SK-N-SH (cell line): ENCODE measurements around the gene ALDH7A1. TPM values are rescaled to one million over a fixed set of nuclear protein-coding genes. Genes with fewer than 3 reads are reported as not detected.

Experiments used
- CTCF ChIA-PET: fragments of 300-600, 350-600 bp; formaldehyde crosslinking; extraction: SDS; loops from one replicate; lab custom pipeline; 2021; lab: Yijun Ruan, JAX
- POLR2A ChIA-PET: fragments of 350-600 bp; sonication (Branson Sonifier 250); formaldehyde crosslinking; extraction: SDS; loops from one replicate; lab custom pipeline; 2020; ENCODE audit warnings: antibody characterized with exemption, inconsistent platforms; lab: Yijun Ruan, JAX
- DNase-seq: peaks from one replicate; pipeline ENCODE4 v3.0.0; 2012
- H2AFZ ChIP-seq: fragments of 200-600 bp; sonication (generic); 2 replicates; pipeline ENCODE4 v1.8.1; 2016; ENCODE audit warnings: antibody characterized with exemption, mild to moderate bottlenecking, low read depth
- H3F3A ChIP-seq: fragments of 200-600 bp; sonication (generic); replicated peaks from 2 replicates; pipeline ENCODE3; 2016; ENCODE audit warnings: antibody characterized with exemption, mild to moderate bottlenecking; ENCODE audit not compliant: insufficient read depth
- H3K27ac ChIP-seq, 2 experiments: fragments of 200-500 bp in 1 of 2; fragments of 200-600 bp in 1 of 2; sonication (Bioruptor generic) in 1 of 2; sonication (generic), shearing (Covaris generic) in 1 of 2; 2 replicates each; pipeline versions ENCODE4 v1.5.1 to v1.6.1; 2014 to 2016; ENCODE audit warnings: low read depth in 2 of 2, inconsistent platforms in 1 of 2, low read length in 1 of 2, mild to moderate bottlenecking in 1 of 2, mixed read lengths in 1 of 2
- H3K27me3 ChIP-seq: fragments of 200-600 bp; sonication (generic), shearing (Covaris generic); 2 replicates; pipeline ENCODE4 v1.6.1; 2016; ENCODE audit warnings: mixed run types; ENCODE audit not compliant: insufficient read depth
- H3K36me3 ChIP-seq, 2 experiments: fragments of 200-500 bp in 1 of 2; fragments of 200-600 bp in 1 of 2; sonication (Bioruptor generic) in 1 of 2; sonication (generic) in 1 of 2; replicated peaks in 1 of 2; 2 replicates each; pipeline versions ENCODE3 to v1.5.1; 2014 to 2016; ENCODE audit warnings: low read length in 1 of 2, mild to moderate bottlenecking in 1 of 2; ENCODE audit not compliant: insufficient read depth in 2 of 2, control insufficient read depth in 1 of 2
- H3K4me1 ChIP-seq, 2 experiments: fragments of 200-500 bp in 1 of 2; fragments of 200-600 bp in 1 of 2; sonication (Bioruptor generic) in 1 of 2; sonication (generic), shearing (Covaris generic) in 1 of 2; 2 replicates each; pipeline versions ENCODE4 v1.5.1 to v1.6.1; 2014 to 2016; ENCODE audit warnings: low read depth in 1 of 2, low read length in 1 of 2, mixed run types in 1 of 2; ENCODE audit not compliant: insufficient read depth in 2 of 2, control insufficient read depth in 1 of 2
- H3K4me2 ChIP-seq: fragments of 200-600 bp; sonication (generic), shearing (Covaris generic); 2 replicates; pipeline ENCODE4 v1.6.1; 2017; ENCODE audit warnings: mixed run types
- H3K4me3 ChIP-seq, 2 experiments: fragments of 200-500 bp in 1 of 2; fragments of 200-600 bp in 1 of 2; sonication (Bioruptor generic) in 1 of 2; sonication (generic), shearing (Covaris generic) in 1 of 2; 2 replicates each; pipeline versions ENCODE4 v1.5.1 to v1.8.1; 2014 to 2016; ENCODE audit warnings: low read depth in 2 of 2, inconsistent platforms in 1 of 2, low read length in 1 of 2, mild to moderate bottlenecking in 1 of 2, mixed read lengths in 1 of 2, moderate library complexity in 1 of 2
- H3K79me2 ChIP-seq: fragments of 200-600 bp; sonication (generic); 2 replicates; pipeline ENCODE4 v1.8.1; 2017; ENCODE audit warnings: mild to moderate bottlenecking; ENCODE audit not compliant: insufficient read depth
- H3K9ac ChIP-seq: fragments of 200-600 bp; sonication (generic); 2 replicates; pipeline ENCODE4 v1.6.1; 2017; ENCODE audit warnings: mixed run types
- H3K9me2 ChIP-seq: fragments of 200-600 bp; sonication (generic); 2 replicates; pipeline ENCODE4 v1.6.1; 2017; ENCODE audit warnings: mixed run types
- H3K9me3 ChIP-seq: fragments of 200-600 bp; sonication (generic); 2 replicates; pipeline ENCODE4 v1.6.1; 2017; ENCODE audit warnings: mixed run types, mild to moderate bottlenecking, moderate library complexity
- H4K20me1 ChIP-seq: fragments of 200-600 bp; sonication (generic); 2 replicates; pipeline ENCODE4 v1.6.1; 2017; ENCODE audit warnings: mild to moderate bottlenecking, mixed run types; ENCODE audit not compliant: insufficient read depth
- CHD2 ChIP-seq: fragments of 150-350 bp; IDR thresholded peaks from 2 replicates; pipeline ENCODE4 v1.6.1; 2018; ENCODE audit warnings: low read length; ENCODE audit not compliant: partially characterized antibody
- EZH2phosphoT487 ChIP-seq: fragments of 200-600 bp; sonication (generic); IDR thresholded peaks from 2 replicates; pipeline ENCODE4 v1.6.1; 2017; ENCODE audit warnings: low read depth, mixed run types, mild to moderate bottlenecking, antibody characterized with exemption, moderate library complexity, borderline replicate concordance
- FOSL2 ChIP-seq: IDR thresholded peaks from 2 replicates; pipeline ENCODE4 v1.4.0; 2012; ENCODE audit warnings: low read depth, mild to moderate bottlenecking, moderate library complexity, borderline replicate concordance
- FOXJ3 ChIP-seq: sonication (generic); formaldehyde crosslinking; IDR thresholded peaks from 2 replicates; pipeline ENCODE4 v1.5.1; 2020; ENCODE audit warnings: mild to moderate bottlenecking, missing genetic modification reagents
- GATA2 ChIP-seq: sonication (generic); formaldehyde crosslinking; IDR thresholded peaks from 2 replicates; pipeline ENCODE4 v1.5.0; 2020; ENCODE audit warnings: mild to moderate bottlenecking, missing genetic modification reagents
- MEF2A ChIP-seq: IDR thresholded peaks from 2 replicates; pipeline ENCODE4 v1.4.0; 2012; ENCODE audit warnings: low read depth, borderline replicate concordance
- NFIC ChIP-seq: IDR thresholded peaks from 2 replicates; pipeline ENCODE4 v1.4.0; 2012; ENCODE audit warnings: borderline replicate concordance
- NRF1 ChIP-seq: IDR thresholded peaks from 2 replicates; pipeline ENCODE4 v1.6.1; 2012; ENCODE audit warnings: low read depth, mild to moderate bottlenecking, low read length
- POLR2AphosphoS5 ChIP-seq: IDR thresholded peaks from 2 replicates; pipeline ENCODE4 v1.6.1; 2012; ENCODE audit warnings: low read depth, low read length
- RAD21 ChIP-seq: IDR thresholded peaks from 2 replicates; pipeline ENCODE4 v1.6.1; 2012; ENCODE audit warnings: mild to moderate bottlenecking, low read length
- RCOR1 ChIP-seq: fragments of 150-350 bp; IDR thresholded peaks from 2 replicates; pipeline ENCODE4 v1.6.1; 2017; ENCODE audit warnings: antibody characterized with exemption, low read length
- SMC3 ChIP-seq: IDR thresholded peaks from 2 replicates; pipeline ENCODE4 v1.6.1; 2012; ENCODE audit warnings: low read depth, low read length, improper control_type of control experiment
- TCF12 ChIP-seq: IDR thresholded peaks from 2 replicates; pipeline ENCODE4 v1.4.0; 2012
- YY1 ChIP-seq: IDR thresholded peaks from 2 replicates; pipeline ENCODE4 v1.4.0; 2012; ENCODE audit warnings: low read depth, mild to moderate bottlenecking
- WGBS: methylation state at CpG from one replicate; pipeline ENCODE4 v1.1.6; 2017; ENCODE audit warnings: low lambda C conversion rate; 5-methylcytosine and 5-hydroxymethylcytosine counted together
- polyA plus RNA-seq, 3 experiments: library from polyadenylated mRNA; depleted of rRNA; stranded (reverse); fragments of >200 nt; gene quantifications; 2 replicates each; pipeline ENCODE4 v1.2.3, GENCODE V29; 2012
- TF ChIP-seq, protein P1 (sequence below): IDR thresholded peaks from 2 replicates; pipeline ENCODE4; 2012
- TF ChIP-seq, protein P2 (sequence below): IDR thresholded peaks from 2 replicates; pipeline ENCODE4 v1.4.0; 2012; ENCODE audit warnings: low read depth, borderline replicate concordance
- TF ChIP-seq, protein P3 (sequence below): fragments of 200-600 bp; sonication (generic); IDR thresholded peaks from 2 replicates; pipeline ENCODE4 v1.6.1; 2017; ENCODE audit warnings: antibody characterized with exemption, mild to moderate bottlenecking, moderate library complexity

Gene ALDH7A1
- polyA plus RNA-seq, 1 of the 3 experiments (the other 2 are of a cell fraction), result 44.5 TPM

DNA sequence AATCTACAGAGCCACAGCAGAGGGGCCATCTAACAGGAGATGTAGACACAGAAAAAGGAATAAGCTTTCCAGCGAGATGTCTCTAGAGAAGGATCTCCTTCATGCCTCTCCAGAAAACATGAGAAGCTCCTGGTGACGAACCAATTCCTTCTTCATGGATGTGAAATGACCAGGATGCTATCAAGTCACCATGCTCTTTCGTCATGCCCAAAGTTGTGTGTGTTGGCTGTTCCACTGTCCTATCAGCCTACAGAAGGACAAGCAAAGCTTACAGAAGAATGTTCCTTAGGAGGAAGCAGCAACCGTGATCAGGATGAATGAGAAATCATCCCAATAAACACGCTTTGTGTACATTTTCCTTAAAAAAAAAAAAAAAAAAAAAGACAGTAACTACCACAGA, 54.4 kb downstream of the ALDH7A1 start (continued):
- TF ChIP-seq CHD2 (no peak), NRF1 (no peak), GATA2 (no peak), EZH2phosphoT487 (no peak), TCF12 (no peak), POLR2AphosphoS5 (no peak), RCOR1 (no peak)
- TF ChIP-seq, all 33 proteins: peak for 0

DNA sequence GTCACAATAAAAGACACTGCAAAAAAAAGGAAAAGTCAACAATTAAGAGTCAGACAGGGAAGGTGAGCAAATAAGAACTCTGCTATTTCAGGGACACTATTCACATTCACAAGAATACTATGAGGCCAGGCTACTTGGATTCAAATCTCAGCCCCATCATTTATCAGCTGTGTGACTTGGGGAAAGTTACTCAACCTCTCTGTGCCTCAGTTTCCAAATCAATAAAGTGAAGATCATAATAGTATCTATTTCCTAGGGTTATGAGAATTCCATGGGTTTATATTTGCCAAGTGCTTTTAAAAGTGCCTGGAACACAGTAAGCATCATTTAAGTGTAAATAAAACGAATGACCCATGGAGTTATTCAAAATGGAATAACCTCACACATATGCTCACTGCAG, 56.4 kb downstream of the ALDH7A1 start:
- no peaks in the 10 kb centered on the region for H3K27me3 ChIP-seq
- ChIA-PET POLR2A (no interaction called here), CTCF (interaction anchor here (0.6 to 6.2 kb wide), 20 partner anchors 8 to 1125 kb away, joined by 3 to 39 read pairs (median 3); no protein-coding TSS in a partner anchor)
- H3K4me1 ChIP-seq, result no peaks in the 10 kb centered on the region
- H3K4me3 ChIP-seq, result no peak overlapping the region
- no peaks in the 10 kb centered on the region for H3F3A ChIP-seq
- H3K9me2 ChIP-seq, result no peaks in the 10 kb centered on the region
- WGBS, result 92% methylated on average over 1 of the region's 1 CpG
- DNase-seq, result no peak
- 0 out of 2 replicates have a peak overlapping the region, but pooled peaks have one; percentile 27 for H3K9ac ChIP-seq
- H3K4me2 ChIP-seq, result no peak overlapping the region
- peak overlapping the region in 1 of 2 experiments; percentile 66; a peak in 2 of 4 replicates for H3K27ac ChIP-seq
- H3K79me2 ChIP-seq, result no peaks in the 10 kb centered on the region
- no peak for TF ChIP-seq YY1
- TF ChIP-seq, protein P1, sequence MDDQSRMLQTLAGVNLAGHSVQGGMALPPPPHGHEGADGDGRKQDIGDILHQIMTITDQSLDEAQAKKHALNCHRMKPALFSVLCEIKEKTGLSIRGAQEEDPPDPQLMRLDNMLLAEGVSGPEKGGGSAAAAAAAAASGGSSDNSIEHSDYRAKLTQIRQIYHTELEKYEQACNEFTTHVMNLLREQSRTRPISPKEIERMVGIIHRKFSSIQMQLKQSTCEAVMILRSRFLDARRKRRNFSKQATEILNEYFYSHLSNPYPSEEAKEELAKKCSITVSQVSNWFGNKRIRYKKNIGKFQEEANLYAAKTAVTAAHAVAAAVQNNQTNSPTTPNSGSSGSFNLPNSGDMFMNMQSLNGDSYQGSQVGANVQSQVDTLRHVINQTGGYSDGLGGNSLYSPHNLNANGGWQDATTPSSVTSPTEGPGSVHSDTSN, result no peak
- TF ChIP-seq, protein P2, sequence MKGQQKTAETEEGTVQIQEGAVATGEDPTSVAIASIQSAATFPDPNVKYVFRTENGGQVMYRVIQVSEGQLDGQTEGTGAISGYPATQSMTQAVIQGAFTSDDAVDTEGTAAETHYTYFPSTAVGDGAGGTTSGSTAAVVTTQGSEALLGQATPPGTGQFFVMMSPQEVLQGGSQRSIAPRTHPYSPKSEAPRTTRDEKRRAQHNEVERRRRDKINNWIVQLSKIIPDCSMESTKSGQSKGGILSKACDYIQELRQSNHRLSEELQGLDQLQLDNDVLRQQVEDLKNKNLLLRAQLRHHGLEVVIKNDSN, result no peak
- no peak for TF ChIP-seq TCF12
- no peak for TF ChIP-seq FOSL2
- TF ChIP-seq NFIC, result no peak
- no peak for TF ChIP-seq SMC3
- TF ChIP-seq FOXJ3 (CRISPR knock-in tag), result no peak
- no peak for TF ChIP-seq MEF2A
- no peak for TF ChIP-seq RAD21
- H3K9me3 ChIP-seq, result no peaks in the 10 kb centered on the region
- no peaks in the 10 kb centered on the region for H3K36me3 ChIP-seq
- H2AFZ ChIP-seq, result no peak overlapping the region
- no peaks in the 10 kb centered on the region for H4K20me1 ChIP-seq

DNA sequence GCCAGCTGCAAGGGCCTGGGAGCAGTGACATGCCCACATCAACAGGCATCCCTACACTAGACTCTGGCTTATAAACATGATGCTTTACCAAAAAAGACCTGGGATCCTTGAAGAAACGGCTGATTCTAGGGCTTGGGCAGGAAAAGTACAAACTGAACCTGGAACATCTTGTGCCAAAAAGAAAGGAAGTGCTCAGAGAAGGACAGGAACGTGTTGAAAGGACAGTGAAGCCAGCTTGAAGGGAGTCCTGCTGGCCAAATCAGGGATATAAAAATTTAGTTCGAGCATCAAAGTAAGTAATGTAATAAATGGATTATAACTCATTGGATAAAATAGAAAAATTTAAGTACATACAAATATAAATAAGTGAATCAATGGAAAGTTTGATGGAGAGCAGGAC, 58.1 kb downstream of the ALDH7A1 start:
- no peaks in the 10 kb centered on the region for H3K79me2 ChIP-seq
- no peak for TF ChIP-seq FOSL2
- TF ChIP-seq, protein P3, sequence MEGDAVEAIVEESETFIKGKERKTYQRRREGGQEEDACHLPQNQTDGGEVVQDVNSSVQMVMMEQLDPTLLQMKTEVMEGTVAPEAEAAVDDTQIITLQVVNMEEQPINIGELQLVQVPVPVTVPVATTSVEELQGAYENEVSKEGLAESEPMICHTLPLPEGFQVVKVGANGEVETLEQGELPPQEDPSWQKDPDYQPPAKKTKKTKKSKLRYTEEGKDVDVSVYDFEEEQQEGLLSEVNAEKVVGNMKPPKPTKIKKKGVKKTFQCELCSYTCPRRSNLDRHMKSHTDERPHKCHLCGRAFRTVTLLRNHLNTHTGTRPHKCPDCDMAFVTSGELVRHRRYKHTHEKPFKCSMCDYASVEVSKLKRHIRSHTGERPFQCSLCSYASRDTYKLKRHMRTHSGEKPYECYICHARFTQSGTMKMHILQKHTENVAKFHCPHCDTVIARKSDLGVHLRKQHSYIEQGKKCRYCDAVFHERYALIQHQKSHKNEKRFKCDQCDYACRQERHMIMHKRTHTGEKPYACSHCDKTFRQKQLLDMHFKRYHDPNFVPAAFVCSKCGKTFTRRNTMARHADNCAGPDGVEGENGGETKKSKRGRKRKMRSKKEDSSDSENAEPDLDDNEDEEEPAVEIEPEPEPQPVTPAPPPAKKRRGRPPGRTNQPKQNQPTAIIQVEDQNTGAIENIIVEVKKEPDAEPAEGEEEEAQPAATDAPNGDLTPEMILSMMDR, result peak; percentile 17; the same call in 1 of the 2 replicates
- TF ChIP-seq, all 33 proteins: peak for 1
- no peak overlapping the region for H3K4me3 ChIP-seq
- 84% methylated on average over 3 of the region's 3 CpGs for WGBS
- no peak overlapping the region for H3K9ac ChIP-seq
- no peaks in the 10 kb centered on the region for H3K9me3 ChIP-seq
- H3K4me2 ChIP-seq, result no peak overlapping the region
- H3K4me1 ChIP-seq, result peaks cover 0 to 1% of the 10 kb centered on the region in 2 experiments; a peak in 1 of 4 replicates
- no peak for DNase-seq
- no peaks in the 10 kb centered on the region for H3K27me3 ChIP-seq
- CTCF ChIA-PET, result interaction anchor here (1.1 kb wide), 1 partner anchor 181 kb away, joined by 3 read pairs; no protein-coding TSS in a partner anchor
- no peaks in the 10 kb centered on the region for H4K20me1 ChIP-seq
- H3K27ac ChIP-seq, result no peak overlapping the region
- POLR2A ChIA-PET, result no interaction called here
- H2AFZ ChIP-seq, result peak overlapping the region; percentile 42; the same call in 1 of the 2 replicates
- no peaks in the 10 kb centered on the region for H3K36me3 ChIP-seq
- H3K9me2 ChIP-seq, result no peaks in the 10 kb centered on the region
- H3F3A ChIP-seq, result no peaks in the 10 kb centered on the region
